SKM-1 treated with dmso at 0.1 percent for 144 hours (cell line): Measurements from ENCODE around the gene DUSP16.
"Not testable (repeated sequence)": the region's sequence is repeated elsewhere in the genome, so short reads cannot be mapped to it uniquely, and the experiment has no call there.

Experiments used
- DNase-seq: peaks from one replicate; lab custom pipeline; 2025; ENCODE audit not compliant: unreplicated experiment; lab: John Stamatoyannopoulos, UW

DUSP16 gene

GRCh38 chr12:12523229-12523628, 39.4 kb downstream of the DUSP16 start:
- DNase-seq: no peak

GRCh38 chr12:12522657-12523056, 40.0 kb downstream of the DUSP16 start:
- DNase-seq: not testable (repeated sequence)

GRCh38 chr12:12521888-12522287, 40.8 kb downstream of the DUSP16 start:
- DNase-seq: no peak

GRCh38 chr12:12521044-12521485, 41.6 kb downstream of the DUSP16 start:
- DNase-seq: no peak

- no peak for DNase-seq
Observed at GRCh38 chr12:12520273-12520672, 42.4 kb downstream of the DUSP16 start.

GRCh38 chr12:12519354-12519998, 43.2 kb downstream of the DUSP16 start:
- DNase-seq: no peak

GRCh38 chr12:12518919-12519318, 43.7 kb downstream of the DUSP16 start:
- no peak for DNase-seq

- DNase-seq: no peak
Observed at GRCh38 chr12:12518464-12518845, 44.2 kb downstream of the DUSP16 start.

- no peak for DNase-seq
Observed at GRCh38 chr12:12513416-12514006, 49.2 kb downstream of the DUSP16 start.

GRCh38 chr12:12511895-12512711, 50.6 kb downstream of the DUSP16 start:
- no peak for DNase-seq

- no peak for DNase-seq
Observed at GRCh38 chr12:12511021-12511783, 51.5 kb downstream of the DUSP16 start.

GRCh38 chr12:12510551-12510950, 52.1 kb downstream of the DUSP16 start:
- no peak for DNase-seq

GRCh38 chr12:12510141-12510540, 52.5 kb downstream of the DUSP16 start:
- no peak for DNase-seq

GRCh38 chr12:12508612-12509011, 54.1 kb downstream of the DUSP16 start:
- DNase-seq: no peak

- DNase-seq: no peak
Observed at GRCh38 chr12:12507121-12507520, 55.5 kb downstream of the DUSP16 start.

GRCh38 chr12:12506496-12506890, 56.2 kb downstream of the DUSP16 start:
- no peak for DNase-seq

- DNase-seq: no peak
Observed at GRCh38 chr12:12505544-12506495, 56.8 kb downstream of the DUSP16 start.

GRCh38 chr12:12503384-12504078, 59.1 kb downstream of the DUSP16 start:
- DNase-seq: no peak

GRCh38 chr12:12502815-12503151, 59.9 kb downstream of the DUSP16 start:
- DNase-seq: no peak
